ENCODE data around the gene ZSWIM5.
"Not testable (repeated sequence)": the region's sequence is repeated elsewhere in the genome, so short reads cannot be mapped to it uniquely, and the experiment has no call there.

ZSWIM5 gene

DNA sequence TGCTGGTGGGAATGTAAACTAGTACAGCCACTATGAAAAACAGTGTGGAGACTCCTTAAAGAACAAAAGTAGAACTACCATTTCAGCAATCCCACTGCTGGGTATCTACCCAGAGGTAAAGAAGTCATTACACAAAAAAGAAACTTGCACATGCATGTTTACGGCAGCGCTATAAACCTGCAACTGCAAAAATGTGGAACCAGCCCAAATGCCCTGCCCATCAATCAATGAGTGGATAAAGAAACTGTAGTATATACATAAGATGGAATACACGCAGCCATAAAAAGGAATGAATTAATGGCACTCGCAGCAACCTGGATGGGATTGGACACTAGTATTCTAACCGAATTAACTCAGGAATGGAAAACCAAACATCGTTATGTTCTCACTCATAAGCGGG is 51.0 kb downstream of the ZSWIM5 start:
- Histone ChIP-seq H3K36me3 (no peaks in the 10 kb centered on the region), H3K4me3 (no peak overlapping the region)
- no peak for TF ChIP-seq Cebpa-rat (IDR thresholded peaks at IDR 0.05)

DNA sequence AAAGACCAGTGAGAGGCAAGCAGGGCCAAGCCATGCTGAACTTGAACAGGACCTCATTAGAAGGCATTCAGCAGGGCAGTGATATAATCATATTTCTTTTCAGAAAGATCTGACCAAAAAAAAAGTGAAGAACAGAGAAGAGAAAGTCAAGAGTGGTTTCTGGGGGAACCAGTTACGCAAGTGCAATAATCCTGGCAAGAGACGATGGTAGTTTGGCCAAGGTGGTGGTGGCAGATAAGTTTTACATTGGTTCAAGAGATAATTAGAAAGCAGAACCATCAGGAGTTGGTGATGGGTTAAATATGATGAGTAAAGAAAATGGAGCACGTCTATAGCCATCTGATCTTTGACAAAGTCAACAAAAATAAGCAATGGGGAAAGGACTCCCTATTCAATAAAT is 54.3 kb downstream of the ZSWIM5 start:
- no peak for TF ChIP-seq Cebpa-rat (IDR thresholded peaks at IDR 0.05)

More for the DNA sequence above, 51.0 kb downstream of the ZSWIM5 start:
- Histone ChIP-seq H3K9me3 (replicated peaks in 1 of 11) (0 out of 22 replicates have a peak, but pooled peaks cover 0 to 5% (median 0%) of the 10 kb centered on the region in 11 experiments), H3K9ac (no peak overlapping the region), H3K27ac (no peak overlapping the region), H4K20me1 (no peaks in the 10 kb centered on the region), H3K4me1 (no peaks in the 10 kb centered on the region), H3K4me2 (no peak overlapping the region), H3K27me3 (no peaks in the 10 kb centered on the region)

DNA sequence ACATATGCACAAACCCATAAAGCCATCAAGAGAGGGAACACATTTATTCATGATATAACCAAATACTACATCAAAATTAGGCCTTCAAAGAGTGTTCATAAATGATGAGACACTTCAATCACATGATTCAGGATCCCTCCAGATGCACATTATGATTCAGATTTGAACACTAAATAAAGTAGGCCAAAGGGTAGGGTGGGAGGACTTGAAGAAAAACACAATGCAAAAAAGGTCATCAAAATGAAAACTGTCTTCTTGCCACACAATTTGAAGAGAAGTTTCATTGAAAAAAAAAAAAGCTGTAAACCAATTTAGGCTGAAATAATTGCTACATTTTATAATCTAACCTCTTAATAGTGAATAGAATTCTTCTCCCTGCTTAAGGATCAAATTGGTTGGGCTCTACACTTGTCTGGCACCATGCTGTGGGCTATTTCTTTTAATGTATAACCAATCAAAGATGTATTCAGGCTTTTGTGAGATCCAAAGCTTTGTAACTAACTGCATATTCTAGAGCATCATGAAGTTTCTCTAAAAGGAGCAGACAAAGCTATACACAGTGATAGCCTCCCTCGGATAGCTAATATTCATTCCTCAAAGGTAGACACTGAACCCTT is 58.1 kb downstream of the ZSWIM5 start:
- Histone ChIP-seq H3K36me3 (no peaks in the 10 kb centered on the region), H3K9me3 (replicated peaks in 1 of 11) (no peaks in the 10 kb centered on the region), H3K4me2 (no peak overlapping the region), H3K27me3 (no peaks in the 10 kb centered on the region), H3K4me1 (peaks cover 0 to 7% (median 0%) of the 10 kb centered on the region in 10 experiments; a peak in 2 of 20 replicates), H3K4me3 (no peak overlapping the region), H4K20me1 (no peaks in the 10 kb centered on the region), H3K27ac (no peak overlapping the region), H3K9ac (no peak overlapping the region)
- TF ChIP-seq Cebpa-rat (IDR thresholded peaks at IDR 0.05), result no peak

More for the DNA sequence above, 54.3 kb downstream of the ZSWIM5 start:
- H3K4me3 ChIP-seq, result no peak overlapping the region
- H3K36me3 ChIP-seq, result no peaks in the 10 kb centered on the region
- H3K27me3 ChIP-seq, result no peaks in the 10 kb centered on the region
- no peak overlapping the region for H3K4me2 ChIP-seq
- H3K27ac ChIP-seq, result no peak overlapping the region
- no peak overlapping the region for H3K9ac ChIP-seq
- peaks cover 0 to 7% (median 0%) of the 10 kb centered on the region in 10 experiments; a peak in 2 of 20 replicates for H3K4me1 ChIP-seq
- H4K20me1 ChIP-seq, result no peaks in the 10 kb centered on the region
- 0 out of 22 replicates have a peak, but pooled peaks cover 0 to 5% (median 0%) of the 10 kb centered on the region in 11 experiments for H3K9me3 ChIP-seq (replicated peaks in 1 of 11)

DNA sequence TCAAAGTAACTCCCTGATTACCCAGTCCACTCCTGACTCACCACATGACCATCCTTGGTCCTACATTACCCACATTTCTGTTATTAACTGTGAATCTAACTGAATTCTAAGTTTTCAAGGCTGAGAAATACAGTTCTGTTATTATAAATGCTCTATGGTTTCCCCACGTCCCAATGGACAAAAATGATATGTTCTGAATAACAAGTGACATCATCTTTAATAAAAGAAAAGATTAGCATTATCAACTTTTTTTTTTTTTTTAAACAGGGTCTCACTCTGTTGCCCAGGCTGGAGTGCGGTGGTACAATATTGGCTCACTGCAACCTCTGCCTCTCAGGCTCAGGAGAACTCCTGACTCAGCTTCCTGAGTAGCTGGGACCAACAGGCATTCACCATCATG is 59.6 kb downstream of the ZSWIM5 start:
- no peak overlapping the region for H3K4me3 ChIP-seq
- TF ChIP-seq Cebpa-rat (IDR thresholded peaks at IDR 0.05), result no peak
- no peak overlapping the region for H3K27ac ChIP-seq
- no peaks in the 10 kb centered on the region for H3K27me3 ChIP-seq
- H4K20me1 ChIP-seq, result no peaks in the 10 kb centered on the region
- no peaks in the 10 kb centered on the region for H3K9me3 ChIP-seq (replicated peaks in 1 of 11)
- no peaks in the 10 kb centered on the region for H3K36me3 ChIP-seq
- peaks cover 0 to 7% (median 0%) of the 10 kb centered on the region in 10 experiments; a peak in 2 of 20 replicates for H3K4me1 ChIP-seq
- no peak overlapping the region for H3K9ac ChIP-seq
- H3K4me2 ChIP-seq, result no peak overlapping the region

DNA sequence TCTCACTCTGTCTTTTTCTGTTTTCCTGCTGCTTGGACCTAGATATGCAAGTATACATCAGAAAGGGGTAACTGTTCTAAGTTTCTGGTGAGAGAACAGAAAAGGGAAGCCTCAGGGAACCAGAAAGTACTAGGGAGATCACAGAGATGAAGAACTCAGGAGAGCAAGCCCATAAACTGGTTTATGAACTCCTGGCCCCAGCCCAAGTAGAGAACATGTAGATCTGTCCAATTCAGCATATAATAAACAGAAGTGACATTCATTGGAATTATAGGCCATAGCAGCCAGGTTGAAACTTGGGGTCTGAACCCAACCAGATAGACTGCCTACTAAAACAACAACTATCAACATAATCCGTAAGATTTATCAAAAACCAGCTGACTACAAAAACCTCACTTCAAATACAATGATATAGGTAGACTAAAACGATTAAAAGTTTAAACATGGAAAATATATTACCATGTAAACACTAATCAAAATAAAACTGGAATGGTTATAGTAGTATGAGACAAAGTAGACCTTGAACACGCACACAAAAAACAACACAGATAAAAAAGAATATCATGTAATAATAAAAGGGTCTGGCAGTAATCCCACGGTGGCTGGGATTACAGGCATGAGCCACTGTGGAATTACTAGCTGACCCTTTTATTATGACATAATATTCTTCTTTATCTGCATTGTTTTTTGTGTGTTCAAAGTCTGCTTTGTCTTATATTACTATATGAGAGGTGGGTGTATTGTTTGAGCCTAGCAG is 65.0 kb downstream of the ZSWIM5 start:
- Histone ChIP-seq H3K27ac (no peak overlapping the region), H3K27me3 (no peaks in the 10 kb centered on the region), H3K4me1 (no peaks in the 10 kb centered on the region), H3K4me2 (no peak overlapping the region), H3K36me3 (no peaks in the 10 kb centered on the region), H3K4me3 (no peak overlapping the region), H3K9me3 (replicated peaks in 1 of 11) (no peaks in the 10 kb centered on the region), H4K20me1 (no peaks in the 10 kb centered on the region), H3K9ac (no peak overlapping the region)
- TF ChIP-seq Cebpa-rat (IDR thresholded peaks at IDR 0.05), result no peak

DNA sequence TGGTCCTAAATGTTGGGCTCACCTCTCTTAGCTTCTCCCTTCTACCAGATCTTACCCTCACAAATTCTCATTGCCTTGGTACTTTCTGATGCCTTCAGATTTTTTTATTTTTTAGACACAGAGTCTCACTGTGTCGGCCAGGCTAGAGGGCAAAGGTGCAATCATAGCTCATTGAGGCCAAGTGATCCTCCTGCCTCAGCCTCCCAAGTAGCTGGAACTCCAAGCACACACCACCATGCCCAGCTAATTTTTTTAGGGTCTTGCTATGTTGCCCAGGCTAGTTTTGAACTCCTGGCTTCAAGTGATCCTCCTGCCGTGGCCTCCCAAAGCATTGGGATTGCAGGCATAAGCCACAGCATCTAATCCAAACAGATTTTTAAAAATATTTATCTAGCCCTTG is 69.4 kb downstream of the ZSWIM5 start:
- no peak for TF ChIP-seq Cebpa-rat (IDR thresholded peaks at IDR 0.05)
- Histone ChIP-seq H3K9ac (no peak overlapping the region), H4K20me1 (no peaks in the 10 kb centered on the region), H3K27ac (no peak overlapping the region), H3K4me1 (no peaks in the 10 kb centered on the region), H3K4me2 (no peak overlapping the region), H3K9me3 (replicated peaks in 1 of 11) (no peaks in the 10 kb centered on the region), H3K4me3 (no peak overlapping the region), H3K36me3 (no peaks in the 10 kb centered on the region), H3K27me3 (no peaks in the 10 kb centered on the region)

DNA sequence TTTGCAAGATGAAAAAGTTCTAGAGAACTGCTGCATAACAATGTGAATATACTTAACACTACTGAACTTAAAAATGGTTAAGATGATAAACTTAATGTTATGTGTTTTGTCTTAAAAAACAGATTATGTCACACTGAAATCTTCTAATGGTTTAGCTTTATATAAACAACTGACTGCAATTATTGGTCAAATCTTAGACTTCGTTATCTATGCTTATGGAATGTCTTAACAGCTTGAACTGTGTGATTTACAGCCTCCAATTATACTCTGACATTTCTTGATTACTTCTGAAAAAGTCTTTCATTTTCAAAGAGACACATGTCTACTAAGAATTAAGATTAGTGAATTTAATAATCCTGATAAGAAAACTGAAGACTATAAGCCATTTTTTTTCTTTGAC is 71.1 kb downstream of the ZSWIM5 start:
- H3K4me1 ChIP-seq, result no peaks in the 10 kb centered on the region
- no peaks in the 10 kb centered on the region for H3K36me3 ChIP-seq
- H3K9me3 ChIP-seq (replicated peaks in 1 of 11), result no peaks in the 10 kb centered on the region
- TF ChIP-seq Cebpa-rat (IDR thresholded peaks at IDR 0.05), result no peak
- no peak overlapping the region for H3K27ac ChIP-seq
- H3K9ac ChIP-seq, result no peak overlapping the region
- H3K4me2 ChIP-seq, result no peak overlapping the region
- no peaks in the 10 kb centered on the region for H3K27me3 ChIP-seq
- H3K4me3 ChIP-seq, result no peak overlapping the region
- no peaks in the 10 kb centered on the region for H4K20me1 ChIP-seq

DNA sequence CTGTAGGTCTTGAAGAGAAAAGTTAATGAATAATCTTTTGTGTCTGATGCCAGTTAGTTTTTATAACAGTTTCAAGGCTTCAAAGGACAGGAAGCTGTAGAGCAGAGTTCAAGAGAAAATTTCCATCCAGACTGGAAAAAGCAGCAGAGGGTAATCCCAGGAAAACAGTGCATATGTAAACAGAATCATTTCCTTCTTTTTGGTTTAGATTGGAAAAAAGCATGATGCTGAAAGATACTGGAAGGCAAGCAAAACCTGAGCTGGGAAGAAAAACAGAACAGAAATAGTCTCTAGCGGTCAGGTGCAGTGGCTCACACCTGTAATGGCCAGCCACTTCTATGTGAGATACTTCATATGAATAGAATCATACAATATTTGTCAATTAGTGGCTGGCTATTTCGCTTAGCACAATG is 71.9 kb downstream of the ZSWIM5 start:
- no peak for TF ChIP-seq Cebpa-rat (IDR thresholded peaks at IDR 0.05)
- Histone ChIP-seq H3K4me1 (no peaks in the 10 kb centered on the region), H3K4me2 (no peak overlapping the region), H3K9me3 (replicated peaks in 1 of 11) (no peaks in the 10 kb centered on the region), H3K27ac (no peak overlapping the region), H3K36me3 (no peaks in the 10 kb centered on the region), H3K27me3 (no peaks in the 10 kb centered on the region), H3K4me3 (no peak overlapping the region), H3K9ac (no peak overlapping the region), H4K20me1 (no peaks in the 10 kb centered on the region)

DNA sequence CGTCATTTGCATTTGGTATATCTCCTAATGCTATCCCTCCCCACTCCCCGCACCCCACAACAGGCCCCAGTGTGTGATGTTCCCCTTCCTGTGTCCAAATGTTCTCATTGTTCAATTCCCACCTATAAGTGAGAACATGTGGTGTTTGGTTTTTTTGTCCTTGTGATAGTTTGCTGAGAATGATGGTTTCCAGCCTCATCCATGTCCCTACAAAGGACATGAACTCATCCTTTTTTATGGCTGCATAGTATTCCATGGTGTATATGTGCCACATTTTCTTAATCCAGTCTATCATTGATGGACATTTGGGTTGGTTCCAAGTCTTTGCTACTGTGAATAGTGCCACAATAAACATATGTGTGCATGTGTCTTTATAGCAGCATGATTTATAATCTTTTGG is 73.7 kb downstream of the ZSWIM5 start:
- not testable (repeated sequence) for H3K4me1 ChIP-seq; H4K20me1 ChIP-seq; H3K4me3 ChIP-seq; H3K36me3 ChIP-seq; H3K27ac ChIP-seq; H3K4me2 ChIP-seq; H3K9me3 ChIP-seq (replicated peaks in 1 of 11); H3K27me3 ChIP-seq; H3K9ac ChIP-seq

DNA sequence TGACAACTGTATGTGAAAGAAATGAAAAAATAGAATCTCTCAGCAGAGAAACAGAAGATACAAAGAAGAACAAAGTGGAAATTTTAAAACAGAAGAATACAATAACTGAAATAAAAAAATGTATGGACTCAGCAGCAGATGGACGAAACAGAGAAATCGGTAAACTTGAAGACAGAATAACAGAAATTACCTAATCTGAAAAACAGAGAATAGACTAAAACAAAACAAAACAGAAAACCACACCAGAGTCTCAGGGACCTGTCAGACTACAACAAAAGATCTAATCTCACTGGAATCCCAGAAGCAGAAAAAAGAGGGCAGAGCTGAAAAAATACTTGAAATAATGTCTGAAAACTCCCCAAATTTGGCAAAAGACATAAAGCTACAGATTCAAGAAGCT is 83.0 kb downstream of the ZSWIM5 start:
- H3K27ac ChIP-seq, result no peak overlapping the region
- no peaks in the 10 kb centered on the region for H3K36me3 ChIP-seq
- H3K9ac ChIP-seq, result no peak overlapping the region
- no peak for TF ChIP-seq Cebpa-rat (IDR thresholded peaks at IDR 0.05)
- no peak overlapping the region for H3K4me3 ChIP-seq
- no peaks in the 10 kb centered on the region for H3K27me3 ChIP-seq
- H4K20me1 ChIP-seq, result no peaks in the 10 kb centered on the region
- H3K4me1 ChIP-seq, result no peaks in the 10 kb centered on the region
- H3K4me2 ChIP-seq, result no peak overlapping the region
- 0 out of 22 replicates have a peak, but pooled peaks cover 0 to 4% (median 0%) of the 10 kb centered on the region in 11 experiments for H3K9me3 ChIP-seq (replicated peaks in 1 of 11)

Data from BLaER1 treated with 17β-estradiol and CSF1 and Interleukin-3, amounts not matched to agents 10 nM and 100 nM (cell line).